Measurements from ENCODE around the gene RCVRN. TPM values are rescaled to one million over a fixed set of nuclear protein-coding genes. Genes with fewer than 3 reads are reported as not detected.

Gene RCVRN
- total RNA-seq, 1 experiment from 2014 or later, result not detected

DNA sequence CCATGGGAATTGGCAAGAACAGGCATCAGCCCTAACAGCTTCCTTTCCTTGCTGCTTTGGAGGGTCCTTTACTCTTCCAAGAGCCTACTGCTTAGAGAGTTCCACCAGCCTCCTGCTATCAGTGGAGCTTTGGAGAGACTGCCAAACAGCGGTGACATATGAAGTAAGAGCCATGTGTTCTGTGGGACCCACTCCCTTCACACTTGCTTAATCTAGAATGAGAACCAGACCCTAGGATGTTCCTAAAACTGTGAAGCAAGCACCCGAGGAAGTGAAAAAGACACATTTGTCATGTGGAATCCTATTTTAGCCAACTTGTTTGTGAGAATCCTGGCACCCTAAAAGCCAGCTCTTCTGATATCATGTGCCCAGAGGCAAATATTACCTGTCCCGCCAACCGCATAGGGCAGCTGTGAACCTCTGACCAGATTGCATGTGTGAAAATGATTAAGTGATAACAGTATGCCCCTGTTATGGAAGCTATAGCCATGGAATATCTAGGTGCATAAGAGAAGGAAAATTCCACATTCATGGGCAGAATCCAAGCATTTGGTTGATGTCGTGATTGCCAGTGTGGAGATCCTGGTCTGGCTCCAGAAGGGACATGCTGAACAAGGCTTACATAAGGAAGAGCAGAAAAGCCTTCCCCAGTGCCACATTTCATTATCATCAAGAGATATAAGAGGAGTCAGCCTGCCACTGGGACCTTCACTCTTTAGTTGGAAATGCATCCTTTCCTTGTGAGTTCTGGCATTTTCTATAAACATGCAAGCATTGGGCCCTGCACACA is 18.7 kb downstream of the RCVRN start:
- Histone ChIP-seq H4K5ac (ENCODE audit: insufficient read length, low read depth, low read length) (no peak overlapping the region), H3K56ac (ENCODE audit: insufficient read length, low read depth, low read length) (no peak overlapping the region), H3K18ac (ENCODE audit: insufficient read length, low read depth, low read length) (no peak overlapping the region), H3K79me2 (ENCODE audit: insufficient read depth, low read length) (no peaks in the 10 kb centered on the region), H2AFZ (ENCODE audit: low read length) (no peak overlapping the region), H2BK12ac (ENCODE audit: insufficient read length, low read depth, low read length) (no peak overlapping the region), H2BK120ac (ENCODE audit: low read depth, low read length, poor library complexity, severe bottlenecking) (no peak overlapping the region), H3K9ac (ENCODE audit: extremely low read depth, insufficient read length, low read length) (no peak overlapping the region), H3T11ph (ENCODE audit: low read length) (no peak overlapping the region), H3K79me1 (ENCODE audit: insufficient read depth, low read depth, low read length, poor library complexity, severe bottlenecking) (no peaks in the 10 kb centered on the region), H3K4me1 (ENCODE audit: insufficient read depth, low read length) (no peaks in the 10 kb centered on the region), H2BK15ac (ENCODE audit: low read depth, low read length) (no peak overlapping the region), H3K23me2 (ENCODE audit: insufficient read length, low read depth, low read length, poor library complexity, severe bottlenecking) (no peaks in the 10 kb centered on the region), H4K91ac (ENCODE audit: insufficient read length, low read depth, low read length) (no peak overlapping the region), H2BK5ac (ENCODE audit: insufficient read length, low read length) (no peak overlapping the region), H3K9me3 (ENCODE audit: control insufficient read depth, low read depth, low read length) (no peaks in the 10 kb centered on the region), H2BK20ac (ENCODE audit: low read depth, low read length, poor library complexity, severe bottlenecking) (no peak overlapping the region), H3K14ac (ENCODE audit: insufficient read depth, low read length) (no peak overlapping the region), H3K27me3 (ENCODE audit: insufficient read depth, low read length) (no peaks in the 10 kb centered on the region), H2AK5ac (ENCODE audit: insufficient read length, low read length) (no peak overlapping the region), H3K23ac (ENCODE audit: insufficient read length, low read depth, low read length) (no peak overlapping the region), H3K27ac (ENCODE audit: insufficient read length, low read depth, low read length) (no peak overlapping the region), H4K8ac (replicated peaks; ENCODE audit: insufficient read length, low read depth, low read length) (no peak overlapping the region), H4K20me1 (ENCODE audit: control insufficient read depth, insufficient read depth, insufficient read length) (no peaks in the 10 kb centered on the region), H3K4me2 (ENCODE audit: insufficient read depth, insufficient read length, low read length) (no peak overlapping the region), H3K4ac (ENCODE audit: low read depth, low read length) (no peak overlapping the region)
- TF ChIP-seq, protein P1, sequence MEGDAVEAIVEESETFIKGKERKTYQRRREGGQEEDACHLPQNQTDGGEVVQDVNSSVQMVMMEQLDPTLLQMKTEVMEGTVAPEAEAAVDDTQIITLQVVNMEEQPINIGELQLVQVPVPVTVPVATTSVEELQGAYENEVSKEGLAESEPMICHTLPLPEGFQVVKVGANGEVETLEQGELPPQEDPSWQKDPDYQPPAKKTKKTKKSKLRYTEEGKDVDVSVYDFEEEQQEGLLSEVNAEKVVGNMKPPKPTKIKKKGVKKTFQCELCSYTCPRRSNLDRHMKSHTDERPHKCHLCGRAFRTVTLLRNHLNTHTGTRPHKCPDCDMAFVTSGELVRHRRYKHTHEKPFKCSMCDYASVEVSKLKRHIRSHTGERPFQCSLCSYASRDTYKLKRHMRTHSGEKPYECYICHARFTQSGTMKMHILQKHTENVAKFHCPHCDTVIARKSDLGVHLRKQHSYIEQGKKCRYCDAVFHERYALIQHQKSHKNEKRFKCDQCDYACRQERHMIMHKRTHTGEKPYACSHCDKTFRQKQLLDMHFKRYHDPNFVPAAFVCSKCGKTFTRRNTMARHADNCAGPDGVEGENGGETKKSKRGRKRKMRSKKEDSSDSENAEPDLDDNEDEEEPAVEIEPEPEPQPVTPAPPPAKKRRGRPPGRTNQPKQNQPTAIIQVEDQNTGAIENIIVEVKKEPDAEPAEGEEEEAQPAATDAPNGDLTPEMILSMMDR (conservative IDR thresholded peaks at IDR 0.05), result no peak
- WGBS (ENCODE audit: extremely low coverage, insufficient read length, low lambda C conversion rate), result no CpG with 5 or more reads among the region's 5 CpGs
- peaks cover 29 to 31% of the 10 kb centered on the region in 2 experiments for H3K9me3 Mint-ChIP-seq
- peaks cover 0 to 7% (median 7%) of the 10 kb centered on the region in 3 experiments; a peak in 2 of 7 replicates for H3K36me3 Mint-ChIP-seq (ENCODE audit: insufficient read depth in 1 of 3, low read depth in 3 of 3)
- no peak overlapping the region for H3K4me3 Mint-ChIP-seq
- no peak for DNase-seq
- peaks cover 16% of the 10 kb centered on the region for H3K27me3 Mint-ChIP-seq (ENCODE audit: low read depth)
- H3K27ac Mint-ChIP-seq, result no peak overlapping the region
- H3K4me1 Mint-ChIP-seq, result peaks cover 3 to 6% of the 10 kb centered on the region in 2 experiments; a peak in 3 of 4 replicates

Data from H9 (cell line).